Measurements from ENCODE around the gene WDR86. TPM values are rescaled to one million over a fixed set of nuclear protein-coding genes. Genes with fewer than 3 reads are reported as not detected.

The WDR86 gene
- total and polyA plus RNA-seq, 2 of the 8 experiments (the other 6 are each of a cell fraction or from before 2014, with no cell fraction given), result 12.7 to 15.8 TPM

- Histone ChIP-seq H3K9me3 (ENCODE audit: insufficient read depth in 2 of 2, low read depth in 1 of 2, low read length in 1 of 2) (no peaks in the 10 kb centered on the region), H3K4me1 (replicated peaks in 1 of 4; ENCODE audit: control insufficient read depth in 3 of 4, insufficient read depth in 4 of 4, low read length in 3 of 4) (peaks cover 5 to 20% (median 10%) of the 10 kb centered on the region in 4 experiments), H4K20me1 (replicated peaks in 1 of 2; ENCODE audit: control insufficient read depth in 1 of 2, insufficient read depth in 2 of 2, low read length in 2 of 2) (no peaks in the 10 kb centered on the region), H2BK120ac (replicated peaks; ENCODE audit: low read depth, low read length) (no peak overlapping the region), H3K4me2 (ENCODE audit: insufficient read depth in 1 of 2, low read depth in 2 of 2, low read length in 2 of 2) (no peak overlapping the region), H2BK5ac (ENCODE audit: low read depth, low read length) (peak overlapping the region; percentile 66; the same call in 1 of the 2 replicates), H3K9ac (replicated peaks in 1 of 4; ENCODE audit: extremely low read depth in 1 of 4, low read depth in 3 of 4, low read length in 3 of 4) (no peak overlapping the region), H3K18ac (ENCODE audit: extremely low read depth, low read length) (no peak overlapping the region), H3K36me3 (ENCODE audit: control insufficient read depth in 2 of 4, insufficient read depth in 4 of 4, low read length in 3 of 4) (no peaks in the 10 kb centered on the region), H4K91ac (replicated peaks; ENCODE audit: insufficient read length, low read length) (no peak overlapping the region), H3K79me1 (ENCODE audit: low read depth, low read length) (no peaks in the 10 kb centered on the region; the same call in 1 of the 2 replicates), H3K56ac (replicated peaks; ENCODE audit: insufficient read length, low read depth, low read length) (no peak overlapping the region), H4K5ac (ENCODE audit: insufficient read length, low read depth, low read length) (no peak overlapping the region), H3K79me2 (ENCODE audit: control insufficient read depth in 1 of 2, insufficient read depth in 2 of 2, low read length in 2 of 2) (no peaks in the 10 kb centered on the region), H3K23me2 (ENCODE audit: low read depth, low read length) (no peaks in the 10 kb centered on the region), H3K23ac (ENCODE audit: insufficient read length) (no peak overlapping the region), H2BK20ac (ENCODE audit: low read length) (peak overlapping the region; percentile 6; the same call in 1 of the 2 replicates), H2BK12ac (ENCODE audit: low read depth, low read length) (peak overlapping the region; percentile 60; the same call in 1 of the 2 replicates), H2AK5ac (ENCODE audit: low read depth, low read length) (no peak overlapping the region), H3K14ac (ENCODE audit: insufficient read length) (no peak overlapping the region), H3K27me3 (replicated peaks in 1 of 4; ENCODE audit: control insufficient read depth in 3 of 4, extremely low read depth in 1 of 4, insufficient read depth in 3 of 4, low read length in 3 of 4) (no peaks in the 10 kb centered on the region), H4K8ac (ENCODE audit: extremely low read depth, insufficient read depth, low read length) (no peak overlapping the region), H2BK15ac (ENCODE audit: low read length) (0 out of 2 replicates have a peak overlapping the region, but pooled peaks have one; percentile 29), H3K27ac (ENCODE audit: low read depth, low read length) (no peak overlapping the region), H2AFZ (ENCODE audit: low read length) (no peak overlapping the region), H3K4me3 (ENCODE audit: extremely low read depth in 1 of 4, insufficient read depth in 2 of 4, low read depth in 3 of 4, low read length in 4 of 4) (no peak overlapping the region), H3K4ac (replicated peaks; ENCODE audit: insufficient read length, low read depth, low read length) (no peak overlapping the region)
- CTCF ChIA-PET (ENCODE audit: partially characterized antibody), result interaction anchor here (1.0 to 2.6 kb wide), 9 partner anchors 15 to 73 kb away, joined by 3 to 14 read pairs (median 4); no protein-coding TSS in a partner anchor
- POLR2A ChIA-PET (ENCODE audit: partially characterized antibody), result interaction anchor here (0.6 to 1.2 kb wide), 2 partner anchors 23 to 61 kb away, joined by 3 read pairs; partner anchors contain the start of gene WDR86
- TF ChIP-seq CBX8 (IDR thresholded peaks at IDR 0.05; ENCODE audit: borderline replicate concordance, low read depth, low read length), result no peak
- peak in 2 of 3 experiments; percentile 13 to 35; a peak in 1 of 4 replicates for TF ChIP-seq CTCF (IDR thresholded peaks at IDR 0.05; ENCODE audit: control extremely low read depth in 1 of 3, insufficient read depth in 1 of 3, low read depth in 1 of 3, low read length in 3 of 3)
- no peak for FAIRE-seq
- peak in 1 of 2 experiments; percentile 49 for DNase-seq (ENCODE audit: low read depth in 1 of 2, low spot score in 2 of 2)
- WGBS, 2 experiments (ENCODE audit: extremely low coverage in 1 of 2, insufficient coverage in 1 of 2, insufficient read length in 1 of 2, insufficient replicate concordance in 2 of 2, low coverage in 1 of 2, low lambda C conversion rate in 2 of 2, missing lambda C conversion rate in 1 of 2), result 89% methylated on average over 14 of the region's 14 CpGs; no CpG with 5 or more reads in 1 of the 2 experiments
Observed at GRCh38 chr7:151432658-151433521, 23.1 kb upstream of the WDR86 start.
